Lung (tissue), 12 donors: ENCODE results near the gene SLC36A1. TPM values are rescaled to one million over a fixed set of nuclear protein-coding genes. Genes with fewer than 3 reads are reported as not detected.

ENCODE experiments used
- ATAC-seq: fragments of 200-7000 bp; cut with Tn5 transposase; one replicate; pipeline ENCODE4 v1.9.1; 2020; ENCODE audit warnings: moderate number of reproducible peaks; ENCODE audit not compliant: insufficient read depth, low FRiP score
- DNase-seq, 3 donors: peaks; one replicate each; pipeline ENCODE4 v3.0.0-alpha.2; 2013 to 2017
- H3K27ac ChIP-seq, 2 donors: one replicate each; pipeline ENCODE4 v1.5.1; 2013; ENCODE audit warnings: mild to moderate bottlenecking in 2 of 2, moderate library complexity in 2 of 2, control low read depth in 1 of 2, inconsistent platforms in 1 of 2, low read depth in 1 of 2, low read length in 1 of 2
- H3K27me3 ChIP-seq, 3 donors: one replicate each; pipeline ENCODE4 v1.5.1; 2013; ENCODE audit warnings: low read length in 2 of 3; ENCODE audit not compliant: control insufficient read depth in 3 of 3, insufficient read depth in 3 of 3
- H3K36me3 ChIP-seq, 4 donors: one replicate each; pipeline ENCODE4 v1.5.1; 2013; ENCODE audit warnings: low read length in 4 of 4, mild to moderate bottlenecking in 1 of 4, moderate library complexity in 1 of 4; ENCODE audit not compliant: control insufficient read depth in 4 of 4, insufficient read depth in 4 of 4
- H3K4me1 ChIP-seq, 5 donors: one replicate each; pipeline ENCODE4 v1.5.1; 2013; ENCODE audit warnings: low read length in 5 of 5, mild to moderate bottlenecking in 2 of 5, moderate library complexity in 1 of 5; ENCODE audit not compliant: control insufficient read depth in 5 of 5, insufficient read depth in 5 of 5
- H3K4me3 ChIP-seq: one replicate; pipeline ENCODE4 v1.5.1; 2013; ENCODE audit warnings: mild to moderate bottlenecking, control low read depth, moderate library complexity
- H3K9ac ChIP-seq, 2 donors: one replicate each; pipeline ENCODE4 v1.5.1; 2013; ENCODE audit warnings: low read length in 2 of 2, control low read depth in 1 of 2; ENCODE audit not compliant: insufficient read depth in 1 of 2
- H3K9me3 ChIP-seq, 4 donors: one replicate each; pipeline ENCODE4 v1.5.1; 2013; ENCODE audit warnings: low read length in 3 of 4, mild to moderate bottlenecking in 1 of 4, moderate library complexity in 1 of 4; ENCODE audit not compliant: control insufficient read depth in 4 of 4, insufficient read depth in 3 of 4
- WGBS, 2 donors: extraction: QIAGEN DNeasy Blood & Tissue Kit; methylation state at CpG; one replicate each; pipeline ENCODE4 v1.1.7; 2013; 5-methylcytosine and 5-hydroxymethylcytosine counted together
- polyA plus RNA-seq, 2 donors: library from polyadenylated mRNA; stranded (reverse); fragments of 200-250 nt; gene quantifications; one replicate each; pipeline ENCODE4 v1.2.1, GENCODE V29; 2013
- total RNA-seq, 2 donors: library from RNA; depleted of rRNA in 1 of 2; stranded (reverse); fragments of >200 nt in 1 of 2; gene quantifications; one replicate each; pipeline ENCODE4 v1.2.1, GENCODE V29; 2014 to 2021
- TF ChIP-seq, protein P1 (sequence below): IDR thresholded peaks from 2 replicates; pipeline ENCODE4 v1.5.1; 2012; ENCODE audit warnings: mild to moderate bottlenecking; ENCODE audit errors: control extremely low read depth, extremely low read depth
- donor health status: control.
- donor health status: control.
- donor health status: Bipolar disorder and iron deficiency.
- donor health status: healthy.
- donor health status: DM: yes; HTN: yes; CAD: no.

Gene SLC36A1
- total and polyA plus RNA-seq, 4 donors: 2.0 to 22.0 (median 9.9) TPM

DNA sequence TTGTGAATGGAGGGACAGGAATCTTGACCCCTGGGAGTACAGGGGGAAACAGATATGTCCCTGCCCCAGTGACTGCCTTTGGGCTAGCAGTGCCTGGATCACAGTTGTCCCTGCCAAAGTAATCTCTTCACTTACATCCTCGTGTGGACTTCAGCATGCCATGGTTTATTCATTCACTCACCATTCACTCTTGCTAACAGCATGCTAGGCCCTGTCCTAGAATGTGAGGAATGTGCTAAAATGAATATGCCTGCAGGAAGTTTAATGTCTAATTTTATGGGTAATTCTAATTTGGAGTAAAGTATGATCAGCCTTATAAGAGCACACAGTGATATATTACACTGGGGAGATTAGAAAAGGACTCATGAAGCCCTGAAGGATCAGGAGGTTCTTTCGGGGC, 80.8 kb downstream of the SLC36A1 start:
- Histone ChIP-seq H3K27me3 (peaks cover 0 to 2% (median 0%) of the 10 kb centered on the region in 3 donors), H3K9me3 (peaks cover 0 to 5% (median 0%) of the 10 kb centered on the region in 4 donors), H3K9ac (no peak overlapping the region), H3K4me3 (no peak overlapping the region), H3K4me1 (no peaks in the 10 kb centered on the region), H3K36me3 (no peaks in the 10 kb centered on the region), H3K27ac (no peak overlapping the region)
- WGBS, 2 donors: 69 to 76% methylated on average over 2 of the region's 2 CpGs
- DNase-seq: no peak
- TF ChIP-seq, protein P1, sequence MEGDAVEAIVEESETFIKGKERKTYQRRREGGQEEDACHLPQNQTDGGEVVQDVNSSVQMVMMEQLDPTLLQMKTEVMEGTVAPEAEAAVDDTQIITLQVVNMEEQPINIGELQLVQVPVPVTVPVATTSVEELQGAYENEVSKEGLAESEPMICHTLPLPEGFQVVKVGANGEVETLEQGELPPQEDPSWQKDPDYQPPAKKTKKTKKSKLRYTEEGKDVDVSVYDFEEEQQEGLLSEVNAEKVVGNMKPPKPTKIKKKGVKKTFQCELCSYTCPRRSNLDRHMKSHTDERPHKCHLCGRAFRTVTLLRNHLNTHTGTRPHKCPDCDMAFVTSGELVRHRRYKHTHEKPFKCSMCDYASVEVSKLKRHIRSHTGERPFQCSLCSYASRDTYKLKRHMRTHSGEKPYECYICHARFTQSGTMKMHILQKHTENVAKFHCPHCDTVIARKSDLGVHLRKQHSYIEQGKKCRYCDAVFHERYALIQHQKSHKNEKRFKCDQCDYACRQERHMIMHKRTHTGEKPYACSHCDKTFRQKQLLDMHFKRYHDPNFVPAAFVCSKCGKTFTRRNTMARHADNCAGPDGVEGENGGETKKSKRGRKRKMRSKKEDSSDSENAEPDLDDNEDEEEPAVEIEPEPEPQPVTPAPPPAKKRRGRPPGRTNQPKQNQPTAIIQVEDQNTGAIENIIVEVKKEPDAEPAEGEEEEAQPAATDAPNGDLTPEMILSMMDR: no peak
- ATAC-seq: no peak

DNA sequence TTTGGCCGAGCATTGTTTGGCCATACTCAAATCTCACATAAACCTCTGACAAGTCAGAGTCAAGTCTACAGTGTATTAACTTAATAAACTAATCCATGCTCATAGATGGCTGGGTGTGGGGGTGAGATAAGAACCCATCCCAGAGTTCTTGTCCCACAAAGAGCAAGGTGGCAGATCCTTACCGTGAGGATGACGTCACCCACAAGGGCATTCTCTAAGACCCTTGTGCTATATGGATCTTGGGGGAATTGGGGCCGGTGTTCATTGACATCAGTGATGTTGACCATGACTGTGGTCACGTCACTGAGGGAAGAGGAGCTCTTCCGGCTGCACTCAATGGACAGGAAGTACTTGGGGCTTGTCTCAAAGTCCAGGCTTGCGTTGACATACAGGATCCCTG, 81.6 kb downstream of the SLC36A1 start:
- Histone ChIP-seq H3K27ac (no peak overlapping the region), H3K4me3 (no peak overlapping the region), H3K36me3 (no peaks in the 10 kb centered on the region), H3K4me1 (no peaks in the 10 kb centered on the region), H3K9me3 (peaks cover 0 to 5% (median 0%) of the 10 kb centered on the region in 4 donors), H3K9ac (no peak overlapping the region), H3K27me3 (peaks cover 0 to 4% (median 0%) of the 10 kb centered on the region in 3 donors)
- TF ChIP-seq, protein P1: no peak
- WGBS, 2 donors: 79 to 85% methylated on average over 7 of the region's 7 CpGs
- DNase-seq: no peak
- no peak for ATAC-seq

DNA sequence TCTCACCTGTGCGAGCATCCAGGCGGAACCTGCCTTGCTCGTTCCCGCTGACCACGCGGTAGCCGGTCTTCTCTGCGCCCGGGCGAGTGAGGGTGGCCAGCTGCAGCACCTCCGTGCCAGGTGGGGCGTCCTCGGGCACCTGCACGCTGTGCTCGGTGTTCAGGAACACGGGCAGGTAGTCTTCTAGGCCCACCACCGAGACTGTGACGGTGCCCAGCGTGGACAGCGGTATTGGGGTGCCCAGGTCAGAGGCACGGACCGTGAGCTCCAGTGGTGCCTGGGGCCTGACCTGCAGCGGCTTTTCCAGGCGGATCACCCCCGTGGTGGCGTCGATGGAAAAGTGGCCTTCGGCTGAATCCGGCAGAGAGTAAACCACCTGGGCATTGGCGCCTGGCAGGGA, 84.2 kb downstream of the SLC36A1 start:
- no peak overlapping the region for H3K4me3 ChIP-seq
- peaks cover 0 to 5% (median 0%) of the 10 kb centered on the region in 4 donors for H3K9me3 ChIP-seq
- H3K9ac ChIP-seq: no peak overlapping the region
- 94% methylated on average over 30 of the region's 30 CpGs for WGBS, 2 donors
- H3K27me3 ChIP-seq: peaks cover 0 to 4% (median 0%) of the 10 kb centered on the region in 3 donors
- no peak overlapping the region for H3K27ac ChIP-seq
- ATAC-seq (no peak), DNase-seq (no peak)
- H3K36me3 ChIP-seq: no peaks in the 10 kb centered on the region
- no peaks in the 10 kb centered on the region for H3K4me1 ChIP-seq
- TF ChIP-seq, protein P1: no peak

DNA sequence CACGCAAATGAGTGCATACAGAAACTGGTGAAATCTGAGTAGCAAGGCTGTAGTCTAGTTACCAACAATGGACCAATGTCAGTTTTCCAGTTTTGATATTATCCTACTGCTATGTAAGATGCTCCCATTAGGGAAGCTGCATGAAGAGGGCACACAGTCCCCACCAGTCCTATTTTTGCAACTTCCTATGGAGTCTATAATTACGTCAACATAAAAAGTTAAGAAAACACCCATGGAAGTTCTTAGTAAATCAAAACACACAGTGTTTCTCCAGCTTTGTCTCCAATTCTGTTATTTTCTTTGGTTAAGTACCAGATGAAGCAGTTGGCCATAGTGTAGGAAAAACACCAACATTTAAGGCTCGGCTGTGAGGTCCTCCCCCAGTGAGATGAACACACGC, 85.0 kb downstream of the SLC36A1 start:
- peaks cover 0 to 5% (median 0%) of the 10 kb centered on the region in 4 donors for H3K9me3 ChIP-seq
- no peak overlapping the region for H3K4me3 ChIP-seq
- peaks cover 0 to 4% (median 0%) of the 10 kb centered on the region in 3 donors for H3K27me3 ChIP-seq
- no peak for ATAC-seq
- no peaks in the 10 kb centered on the region for H3K36me3 ChIP-seq
- no peak overlapping the region for H3K9ac ChIP-seq
- H3K4me1 ChIP-seq: no peaks in the 10 kb centered on the region
- H3K27ac ChIP-seq: no peak overlapping the region
- WGBS, 2 donors: 83% methylated on average over 4 of the region's 4 CpGs
- TF ChIP-seq, protein P1: no peak
- DNase-seq: no peak
